Eye (tissue), 1 donor: ENCODE results near the gene PDCL3.

ENCODE experiments used
- DNase-seq: peaks from one replicate; pipeline ENCODE4 v3.0.0-alpha.2; 2015

Gene PDCL3

DNA sequence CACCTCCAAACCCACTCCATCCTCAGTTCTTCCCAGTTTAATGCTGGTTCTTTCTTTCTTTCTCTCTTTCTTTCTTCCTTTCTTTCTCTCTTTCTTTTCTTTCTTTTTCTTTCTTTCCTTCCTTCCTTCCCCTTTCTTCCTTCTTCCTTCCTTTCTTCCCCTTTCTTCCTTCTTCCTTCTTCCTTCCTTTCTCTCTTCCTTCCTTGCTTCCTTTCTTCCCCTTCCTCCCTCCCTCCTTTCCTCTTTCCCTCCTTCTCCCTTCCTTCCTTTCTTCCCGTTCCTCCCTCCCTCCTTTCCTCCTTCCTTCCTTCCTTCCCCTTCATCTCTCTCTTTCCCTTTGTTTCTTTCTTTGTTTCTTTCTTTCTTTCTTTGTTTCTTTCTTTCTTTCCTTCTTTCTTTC is 50.9 kb downstream of the PDCL3 start:
- no peak for DNase-seq

DNA sequence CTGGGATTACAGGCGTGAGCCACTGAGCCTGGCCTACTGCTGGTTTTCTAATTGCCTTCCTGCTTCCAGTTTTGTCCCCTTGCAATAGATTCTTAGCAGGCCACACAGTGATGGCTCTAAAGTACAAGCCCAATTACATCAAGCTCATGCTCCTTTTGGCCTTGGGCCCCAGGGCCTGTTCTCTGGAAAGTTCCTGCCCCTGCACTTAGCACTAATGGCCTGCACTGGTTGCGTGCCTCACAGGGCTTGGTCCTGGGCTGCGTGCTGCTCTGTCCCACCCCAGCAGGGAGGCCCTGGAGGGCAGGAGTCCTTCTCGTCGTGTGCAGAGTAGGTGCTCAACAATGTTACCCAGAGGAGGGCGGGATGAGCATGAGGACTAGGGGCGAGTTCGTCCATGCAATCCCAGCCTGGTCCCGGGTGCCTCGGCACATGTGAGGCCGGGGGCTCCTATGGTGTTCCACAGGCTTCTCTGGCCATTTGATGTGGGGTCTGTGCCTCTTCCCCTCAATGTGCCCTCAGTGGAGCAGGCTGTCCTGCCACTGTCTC is 51.7 kb downstream of the PDCL3 start:
- DNase-seq, result no peak

DNA sequence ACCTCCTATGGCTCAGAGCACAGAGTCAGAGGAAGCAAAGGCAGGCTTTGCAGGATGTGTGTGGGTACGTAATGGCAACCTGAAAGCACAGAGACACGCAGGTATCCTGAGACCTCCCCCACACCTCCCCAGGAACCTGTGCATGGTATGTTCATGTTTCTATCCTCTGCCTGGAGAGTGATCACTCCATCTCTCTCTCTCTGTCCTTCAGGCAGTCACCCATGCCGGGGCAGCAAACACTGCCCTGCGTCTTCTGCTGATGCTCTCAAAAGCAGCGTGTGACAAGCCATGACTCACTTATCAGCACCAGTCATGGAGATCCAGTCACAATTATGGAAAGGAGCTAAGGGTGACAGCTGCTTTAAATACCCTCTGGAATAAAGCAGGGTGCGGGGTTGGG is 52.7 kb downstream of the PDCL3 start:
- no peak for DNase-seq

- no peak for DNase-seq
Measured at GRCh38 chr2:100615886-100616285, 53.1 kb downstream of the PDCL3 start.

GRCh38 chr2:100616841-100617390 is 54.1 kb downstream of the PDCL3 start:
- no peak for DNase-seq

DNA sequence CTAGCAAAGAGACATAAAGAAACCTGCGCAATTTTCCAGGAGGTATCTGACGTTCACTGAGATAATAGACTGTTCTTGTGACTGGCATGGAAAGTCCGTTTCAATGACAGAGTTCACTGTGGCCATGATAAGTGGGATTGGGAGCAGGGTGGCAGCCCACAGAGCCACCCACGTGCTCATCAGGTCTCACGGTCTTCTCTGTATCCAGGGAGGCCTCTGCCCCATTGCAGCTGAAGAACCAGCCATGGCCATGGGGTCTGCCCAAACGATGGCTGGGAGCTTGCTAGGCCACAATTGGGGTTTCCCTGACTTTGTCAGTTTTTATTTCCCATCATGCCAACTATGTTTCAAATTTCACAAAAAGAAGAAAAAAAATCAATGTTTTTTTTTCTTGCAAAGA is 57.2 kb downstream of the PDCL3 start:
- no peak for DNase-seq

DNA sequence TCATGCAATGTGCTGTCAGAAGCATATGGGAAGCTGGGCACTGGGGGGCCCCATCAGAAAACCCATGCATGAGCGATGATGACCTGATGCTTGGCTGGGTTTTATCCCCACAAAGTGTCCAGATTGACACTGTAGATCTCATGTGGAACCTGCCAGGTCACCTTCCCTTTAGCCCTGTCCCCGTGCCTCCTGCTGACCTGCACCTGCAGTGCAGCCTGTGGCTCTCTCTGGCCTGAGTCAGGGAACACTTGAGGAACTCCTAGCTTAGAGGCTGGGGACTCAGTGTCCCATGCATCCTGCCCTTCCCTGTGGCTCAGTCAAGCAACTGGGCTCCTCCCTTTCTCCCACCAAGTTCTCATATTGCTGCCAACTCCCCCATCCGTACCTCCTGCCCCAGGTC is 57.7 kb downstream of the PDCL3 start:
- no peak for DNase-seq

- no peak for DNase-seq
Measured at GRCh38 chr2:100621371-100621951, 58.7 kb downstream of the PDCL3 start.

GRCh38 chr2:100623033-100623715 is 60.4 kb downstream of the PDCL3 start:
- no peak for DNase-seq

DNA sequence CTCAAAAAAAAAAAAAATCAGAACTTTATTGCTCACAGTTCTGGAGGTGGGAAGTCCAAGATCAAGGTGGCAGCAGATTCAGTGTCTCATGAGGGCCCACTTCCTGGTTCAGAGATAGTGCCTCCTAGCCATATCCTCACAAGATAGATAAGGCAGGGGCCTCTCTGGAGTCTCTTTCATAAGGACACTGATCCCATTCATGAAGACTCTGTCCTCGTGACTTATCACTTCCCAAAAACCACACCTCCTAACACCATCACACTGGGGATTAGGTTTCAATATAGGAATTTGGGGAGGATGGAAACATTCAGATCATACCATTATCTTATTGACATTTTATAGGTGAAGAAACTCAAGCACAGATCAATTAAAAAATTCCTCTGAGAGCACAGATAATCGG is 61.1 kb downstream of the PDCL3 start:
- DNase-seq, result no peak

GRCh38 chr2:100624536-100624935 is 61.7 kb downstream of the PDCL3 start:
- DNase-seq, result no peak

- no peak for DNase-seq
Measured at GRCh38 chr2:100625717-100626116, 62.9 kb downstream of the PDCL3 start.
